ENCODE measurements around the gene ATXN1. TPM values are rescaled to one million over a fixed set of nuclear protein-coding genes. Genes with fewer than 3 reads are reported as not detected.

The ATXN1 gene
- polyA plus RNA-seq, 1 of the 3 experiments (the other 2 are of a cell fraction), result 7.9 TPM

- CTCF ChIA-PET, result interaction anchor here (1.0 kb wide), 1 partner anchor 39 kb away, joined by 4 read pairs; no protein-coding TSS in a partner anchor
- Histone ChIP-seq H3K4me1 (ENCODE audit: control insufficient read depth in 1 of 2, insufficient read depth in 2 of 2, low read depth in 1 of 2, low read length in 1 of 2) (peaks cover 0 to 62% of the 10 kb centered on the region in 2 experiments; a peak in 2 of 4 replicates), H3K27me3 (ENCODE audit: insufficient read depth) (no peaks in the 10 kb centered on the region), H3F3A (replicated peaks; ENCODE audit: insufficient read depth) (peaks cover 29% of the 10 kb centered on the region), H3K79me2 (ENCODE audit: insufficient read depth) (peaks cover 93% of the 10 kb centered on the region), H3K9me2 (no peaks in the 10 kb centered on the region), H3K4me2 (peak overlapping the region; percentile 17; the same call in 1 of the 2 replicates), H3K9me3 (no peaks in the 10 kb centered on the region), H4K20me1 (ENCODE audit: insufficient read depth) (no peaks in the 10 kb centered on the region), H3K36me3 (replicated peaks in 1 of 2; ENCODE audit: control insufficient read depth in 1 of 2, insufficient read depth in 2 of 2, low read length in 1 of 2) (no peaks in the 10 kb centered on the region), H2AFZ (ENCODE audit: low read depth) (no peak overlapping the region), H3K9ac (peak overlapping the region; percentile 38; the same call in 1 of the 2 replicates), H3K4me3 (ENCODE audit: low read depth in 2 of 2, low read length in 1 of 2) (no peak overlapping the region), H3K27ac (ENCODE audit: low read depth in 2 of 2, low read length in 1 of 2) (peak overlapping the region in 1 of 2 experiments; percentile 95; a peak in 3 of 4 replicates)
- POLR2A ChIA-PET, result no interaction called here
- no peak for DNase-seq
- no peak for TF ChIP-seq REST (IDR thresholded peaks at IDR 0.05; ENCODE audit: low read depth, low read length)
- no peak for TF ChIP-seq NRF1 (IDR thresholded peaks at IDR 0.05; ENCODE audit: low read depth, low read length)
- no peak for TF ChIP-seq RCOR1 (IDR thresholded peaks at IDR 0.05; ENCODE audit: low read length)
- TF ChIP-seq FOSL2 (IDR thresholded peaks at IDR 0.05; ENCODE audit: borderline replicate concordance, low read depth), result no peak
- no peak for TF ChIP-seq GATA2 (CRISPR knock-in tag; IDR thresholded peaks at IDR 0.05)
- 80% methylated on average over 2 of the region's 2 CpGs for WGBS (ENCODE audit: low lambda C conversion rate)
Observed at GRCh38 chr6:16723402-16723801, 37.9 kb downstream of the ATXN1 start.

GRCh38 chr6:16722630-16723029 is 38.6 kb downstream of the ATXN1 start:
- WGBS (ENCODE audit: low lambda C conversion rate), result 85% methylated on average over 3 of the region's 3 CpGs
- DNase-seq, result no peak
- CTCF ChIA-PET, result interaction anchor here (1.0 kb wide), 1 partner anchor 40 kb away, joined by 4 read pairs; no protein-coding TSS in a partner anchor
- Histone ChIP-seq H3K27ac (ENCODE audit: low read depth in 2 of 2, low read length in 1 of 2) (peak overlapping the region in 1 of 2 experiments; percentile 95; a peak in 2 of 4 replicates), H3K9me3 (no peaks in the 10 kb centered on the region), H4K20me1 (ENCODE audit: insufficient read depth) (no peaks in the 10 kb centered on the region), H3K9me2 (no peaks in the 10 kb centered on the region), H3K27me3 (ENCODE audit: insufficient read depth) (no peaks in the 10 kb centered on the region), H3K4me1 (ENCODE audit: control insufficient read depth in 1 of 2, insufficient read depth in 2 of 2, low read depth in 1 of 2, low read length in 1 of 2) (peaks cover 0 to 59% of the 10 kb centered on the region in 2 experiments; a peak in 2 of 4 replicates), H3K4me3 (ENCODE audit: low read depth in 2 of 2, low read length in 1 of 2) (no peak overlapping the region), H3K9ac (peak overlapping the region; percentile 38; the same call in 1 of the 2 replicates), H3K79me2 (ENCODE audit: insufficient read depth) (peaks cover 92% of the 10 kb centered on the region), H3K36me3 (replicated peaks in 1 of 2; ENCODE audit: control insufficient read depth in 1 of 2, insufficient read depth in 2 of 2, low read length in 1 of 2) (no peaks in the 10 kb centered on the region), H3K4me2 (no peak overlapping the region), H2AFZ (ENCODE audit: low read depth) (no peak overlapping the region), H3F3A (replicated peaks; ENCODE audit: insufficient read depth) (peaks cover 29% of the 10 kb centered on the region)
- POLR2A ChIA-PET, result no interaction called here
- TF ChIP-seq RXRA (IDR thresholded peaks at IDR 0.05; ENCODE audit: borderline replicate concordance, low read depth) (no peak), SMC3 (IDR thresholded peaks at IDR 0.05; ENCODE audit: low read depth, low read length) (no peak), SIN3A (IDR thresholded peaks at IDR 0.05; ENCODE audit: borderline replicate concordance, low read depth, low read length) (no peak), USF1 (IDR thresholded peaks at IDR 0.05; ENCODE audit: borderline replicate concordance, low read depth) (no peak), POLR2AphosphoS5 (IDR thresholded peaks at IDR 0.05; ENCODE audit: low read depth, low read length) (no peak), PBX3 (IDR thresholded peaks at IDR 0.05) (no peak), TAF1 (IDR thresholded peaks at IDR 0.05; ENCODE audit: borderline replicate concordance, low read depth, low read length) (no peak), ZBTB33 (IDR thresholded peaks at IDR 0.05; ENCODE audit: borderline replicate concordance, low read depth) (no peak), MEF2A (IDR thresholded peaks at IDR 0.05; ENCODE audit: borderline replicate concordance, low read depth) (no peak), REST (IDR thresholded peaks at IDR 0.05; ENCODE audit: low read depth, low read length) (no peak), ELF1 (IDR thresholded peaks at IDR 0.05) (no peak)

Data from SK-N-SH (cell line).